Hindlimb muscle (tissue), 1 donor: Measurements from ENCODE around the gene ENO3. TPM values are rescaled to one million over a fixed set of nuclear protein-coding genes. Genes with fewer than 3 reads are reported as not detected.

Source experiments
- DNase-seq: peaks from one replicate; pipeline ENCODE4 v3.0.0-alpha.2; 2013
- polyA plus RNA-seq: library from polyadenylated mRNA; unstranded; fragments of 120-200 nt; gene quantifications from one replicate; pipeline ENCODE4 v1.2.1, GENCODE V29; 2013; ENCODE audit not compliant: insufficient read length

The ENO3 gene
- polyA plus RNA-seq, 1 donor = 2,174 TPM

DNA sequence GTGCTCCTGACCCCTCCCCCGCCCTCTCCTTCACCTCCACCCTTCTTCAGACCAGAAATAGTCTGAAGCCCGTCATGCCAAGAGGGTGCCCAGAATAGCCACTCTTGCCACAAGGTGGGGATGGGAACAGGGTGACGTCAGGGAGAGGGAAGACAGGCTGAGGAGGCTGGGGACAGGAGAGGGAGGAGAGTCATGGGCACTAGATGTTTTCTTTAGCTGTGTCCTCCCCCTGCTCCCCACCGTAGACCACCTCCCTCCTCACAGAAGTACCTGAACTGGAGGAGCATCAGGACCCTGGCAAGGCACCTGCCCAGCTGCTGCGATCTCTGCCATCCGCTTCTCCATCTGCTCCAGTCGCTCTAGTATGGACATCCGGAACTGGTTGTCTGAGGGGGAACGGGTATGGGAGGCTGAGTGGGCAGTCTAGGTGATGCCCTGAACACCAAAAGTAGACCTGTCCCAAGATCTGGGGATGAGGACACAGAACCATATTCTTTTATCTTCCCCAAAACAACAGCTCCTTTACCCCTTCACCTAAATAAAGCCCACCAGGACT is 23.3 kb downstream of the ENO3 start:
- no peak for DNase-seq

DNA sequence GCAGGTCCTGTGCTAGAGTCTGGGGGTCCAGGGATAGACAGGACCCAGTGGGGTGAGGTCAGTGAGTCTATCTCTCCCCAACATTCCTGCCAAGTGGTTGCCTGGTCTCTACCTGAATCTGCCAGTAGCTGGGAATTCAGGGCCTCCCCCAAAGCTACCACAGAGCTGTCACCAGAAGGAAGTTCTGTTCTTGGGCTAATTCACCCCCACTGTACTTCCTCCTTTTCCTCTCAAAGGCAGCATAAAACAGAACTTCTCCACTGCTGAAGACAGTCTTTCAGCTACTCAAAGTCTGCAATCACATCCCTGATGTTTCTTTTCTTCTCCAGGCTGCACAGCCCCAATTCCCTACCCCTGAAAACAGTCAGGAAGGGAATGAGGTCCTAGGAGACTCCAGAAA is 27.8 kb downstream of the ENO3 start:
- DNase-seq = no peak

DNA sequence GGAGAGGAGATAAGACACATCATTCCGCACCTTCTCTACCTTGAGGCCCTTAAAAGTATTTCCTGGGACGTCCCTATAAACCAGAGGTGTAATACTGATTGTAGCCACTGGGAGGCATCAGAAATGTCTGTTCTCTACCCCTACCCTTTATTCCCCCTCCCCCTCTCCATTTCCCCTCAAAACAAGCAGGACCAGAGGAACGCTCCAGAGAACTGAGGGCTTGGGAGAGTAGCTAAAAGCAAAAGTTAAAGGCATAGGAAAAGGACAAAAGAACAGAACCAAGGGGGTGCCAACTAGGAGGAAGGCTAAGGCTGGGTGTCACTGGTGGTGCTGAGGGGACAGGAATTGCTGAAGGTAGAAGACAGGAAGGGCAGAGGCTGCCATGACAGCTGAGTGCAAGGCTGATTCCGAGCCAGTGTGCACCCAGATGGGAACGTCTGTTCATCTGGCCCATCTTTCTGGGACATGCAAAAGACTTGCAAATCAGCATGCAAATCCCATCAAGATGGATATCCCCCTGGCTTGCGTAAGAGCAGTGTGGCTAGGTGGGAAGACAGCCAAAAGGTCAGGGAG is 29.8 kb downstream of the ENO3 start:
- peak; percentile 62 for DNase-seq

DNA sequence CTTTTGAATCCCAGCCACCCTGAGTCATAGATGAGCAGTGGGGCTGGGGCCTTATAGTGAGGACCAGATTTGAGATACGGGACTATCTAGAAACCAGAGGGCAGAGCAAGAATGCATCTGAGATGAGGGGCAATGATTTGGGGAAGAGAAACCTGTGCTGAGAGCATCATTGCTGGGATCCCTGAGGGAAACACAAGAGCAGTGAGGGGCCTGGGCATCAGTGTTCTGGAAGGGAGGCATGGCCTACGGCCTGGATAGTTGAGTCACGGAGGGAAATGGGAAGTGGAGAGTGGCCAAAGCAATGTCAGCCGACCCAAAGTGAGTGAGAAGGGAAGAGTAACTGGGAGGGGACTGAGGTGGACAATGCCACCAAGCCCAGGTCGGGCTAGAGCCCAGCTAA is 31.4 kb downstream of the ENO3 start:
- DNase-seq = no peak

DNA sequence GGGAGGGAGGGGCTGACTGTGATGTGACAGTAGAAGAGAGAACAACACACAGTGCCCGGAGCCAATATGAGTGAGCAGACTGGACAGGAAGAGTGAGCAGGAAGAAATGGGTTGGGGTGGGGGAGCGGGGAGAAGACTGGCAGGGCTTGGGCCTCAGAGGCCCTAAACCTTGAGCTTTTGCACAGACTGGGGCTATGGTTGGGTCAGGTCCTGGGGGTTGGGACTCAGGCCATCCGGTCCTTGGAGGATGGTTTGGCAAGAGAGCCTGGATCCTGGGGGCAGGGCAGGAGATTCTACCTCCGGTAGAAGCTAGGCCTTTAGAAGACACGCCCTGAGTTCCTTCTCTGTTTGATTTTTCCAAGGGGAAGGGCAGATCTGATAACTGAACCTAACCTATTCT is 35.5 kb downstream of the ENO3 start:
- no peak for DNase-seq

DNA sequence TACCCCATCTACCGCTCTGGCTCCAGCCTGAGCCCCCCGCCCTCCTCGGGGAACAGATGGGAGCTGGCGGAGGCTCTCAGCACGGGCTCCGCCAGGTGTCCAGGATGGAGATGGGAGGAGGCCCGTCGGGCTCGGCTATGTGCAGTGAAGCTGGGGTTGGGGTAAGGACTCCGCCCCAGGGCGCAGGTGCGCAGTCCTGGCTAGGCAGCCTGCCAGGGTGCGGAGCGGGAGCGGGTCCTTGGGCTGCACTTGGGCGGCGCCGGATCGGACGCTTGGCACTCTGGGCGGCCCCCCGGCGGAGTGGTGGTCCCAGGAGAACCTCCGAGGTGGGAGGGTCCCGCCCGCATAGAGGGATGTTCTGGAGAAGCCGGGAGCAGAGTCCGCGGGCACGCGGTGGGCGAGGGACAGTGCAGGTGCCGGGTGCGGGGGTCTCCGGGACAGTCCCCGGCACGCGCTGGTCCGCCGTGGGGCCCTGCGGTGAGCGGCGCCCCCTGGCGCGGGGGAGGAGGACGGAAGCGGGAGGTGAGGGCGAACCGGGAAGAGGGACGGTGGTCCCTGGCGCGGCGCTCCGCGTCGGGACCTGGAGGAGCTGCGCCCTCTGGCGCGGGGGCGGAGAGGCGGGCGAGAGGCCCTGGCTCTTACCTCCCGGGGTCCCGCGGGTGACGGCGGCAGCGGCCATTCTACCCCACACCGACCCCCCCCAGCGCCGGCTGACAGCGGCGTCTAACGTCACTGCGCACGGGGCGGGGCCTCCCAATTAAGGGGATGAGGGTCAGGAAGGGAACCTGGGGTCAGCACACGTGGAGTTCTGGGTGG is 36.2 kb downstream of the ENO3 start, which contains the start of gene CAMTA2:
TSS of gene CAMTA2 (minus strand) at position 725 of the 816 bp plus-strand sequence. CDS start 1,453 bp downstream, outside the sequence.
- DNase-seq = peak; percentile 85

DNA sequence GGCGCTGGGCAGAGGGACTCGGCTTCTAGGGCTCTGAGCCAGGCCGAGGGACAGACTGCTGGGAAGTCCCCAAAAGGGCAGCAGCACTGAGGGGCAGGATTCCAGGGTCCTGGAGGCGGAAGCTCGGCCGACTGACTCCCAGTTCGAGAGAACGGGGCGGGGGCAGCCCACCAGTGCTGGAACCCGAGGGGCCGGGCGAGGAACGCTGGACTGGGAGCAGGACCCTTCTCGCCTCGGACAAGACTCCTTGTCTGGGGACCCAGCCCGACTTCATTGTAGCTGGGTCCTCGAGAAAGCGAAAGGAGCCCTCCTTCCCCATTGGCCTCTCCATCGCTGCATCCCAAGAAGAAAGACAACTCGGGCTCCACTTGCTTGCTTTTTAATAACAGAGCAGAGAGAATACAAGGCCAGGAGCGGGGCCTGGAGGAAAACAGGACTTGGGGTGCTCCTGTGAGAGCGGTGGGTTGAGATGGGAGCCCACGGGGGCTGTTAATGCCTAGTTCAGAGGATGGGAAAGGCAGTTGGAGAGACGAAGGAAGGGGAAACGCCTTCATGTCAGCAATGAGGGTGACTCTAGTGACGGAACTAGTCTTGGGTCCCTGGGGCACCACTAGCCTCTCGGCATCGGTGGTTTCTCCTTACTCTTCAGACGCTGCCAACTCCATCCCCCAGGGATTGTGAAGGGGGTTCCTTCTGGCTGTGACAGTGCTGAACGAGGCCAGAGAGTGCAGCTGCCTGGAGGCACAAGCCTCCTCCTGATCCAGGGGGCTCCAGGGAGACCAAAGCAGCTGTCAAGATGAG is 37.0 kb downstream of the ENO3 start:
- DNase-seq = no peak

DNA sequence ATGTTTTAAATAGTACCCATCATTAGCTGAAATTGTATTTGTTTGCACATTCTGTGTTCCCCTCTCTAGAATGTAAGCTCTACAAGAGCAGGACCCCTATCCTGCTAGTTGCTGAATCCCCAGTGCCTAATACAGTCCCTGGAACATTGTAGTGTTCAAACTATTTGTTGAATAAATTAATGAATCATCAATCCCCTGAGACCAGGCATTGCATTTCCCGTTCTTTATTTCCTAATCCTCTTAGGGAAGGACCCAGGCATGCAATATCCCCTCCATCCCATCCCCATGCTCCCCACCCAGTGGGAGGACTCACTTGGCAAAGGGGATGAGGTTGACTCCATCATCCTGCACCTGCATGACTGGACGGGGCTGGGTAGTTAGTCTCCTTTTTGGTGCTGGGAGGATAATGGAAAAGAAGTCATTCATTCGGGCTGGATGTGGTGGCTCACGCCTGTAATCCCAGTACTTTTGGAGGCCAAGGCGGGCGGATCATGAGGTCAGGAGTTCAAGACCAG is 43.2 kb downstream of the ENO3 start:
- no peak for DNase-seq

DNA sequence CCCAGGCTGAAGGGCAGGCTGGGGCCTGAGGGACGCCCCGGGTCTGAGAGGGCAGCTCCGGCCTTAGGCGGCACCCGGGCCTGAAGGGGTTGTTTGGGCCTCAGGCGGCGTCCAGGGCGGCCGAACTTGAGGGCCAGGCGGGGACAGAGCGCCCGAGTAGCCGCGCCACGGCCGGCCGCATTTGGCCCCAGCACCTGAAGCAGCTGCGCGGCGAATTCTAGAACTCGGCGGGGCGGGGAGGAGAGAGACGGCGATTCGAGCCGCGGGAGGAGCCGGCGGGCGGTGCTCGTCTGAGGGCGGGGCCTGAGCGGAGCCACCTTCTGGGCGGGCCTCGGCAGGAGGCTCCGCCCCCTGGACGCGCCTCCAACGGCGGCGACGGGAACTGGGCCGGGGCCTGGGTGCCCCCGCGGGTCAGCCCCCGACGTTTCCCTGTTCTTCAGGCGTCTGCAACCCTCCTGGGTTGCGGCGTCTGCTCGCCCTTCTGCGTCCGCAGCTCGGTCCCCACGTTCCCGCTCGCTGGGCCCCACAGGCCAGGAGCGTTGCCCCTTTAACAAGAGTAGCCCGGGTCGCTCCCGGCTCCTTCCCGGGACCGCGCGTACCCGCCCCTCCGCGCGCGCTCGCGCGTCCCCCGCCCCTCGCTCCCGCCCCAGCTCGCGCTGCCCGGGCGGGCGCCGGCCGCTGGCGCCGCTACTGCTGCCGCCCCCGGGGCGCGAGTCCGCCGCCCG is 46.5 kb downstream of the ENO3 start, which contains the start of the genes INCA1 and KIF1C:
TSS of gene INCA1 (minus strand) at position 221 of the 725 bp plus-strand sequence. CDS start 3,085 bp downstream, outside the sequence.
TSS of gene KIF1C (plus strand) at position 649 of the 725 bp plus-strand sequence. CDS start 2,297 bp downstream, outside the sequence.
- peak; percentile 93 for DNase-seq

DNA sequence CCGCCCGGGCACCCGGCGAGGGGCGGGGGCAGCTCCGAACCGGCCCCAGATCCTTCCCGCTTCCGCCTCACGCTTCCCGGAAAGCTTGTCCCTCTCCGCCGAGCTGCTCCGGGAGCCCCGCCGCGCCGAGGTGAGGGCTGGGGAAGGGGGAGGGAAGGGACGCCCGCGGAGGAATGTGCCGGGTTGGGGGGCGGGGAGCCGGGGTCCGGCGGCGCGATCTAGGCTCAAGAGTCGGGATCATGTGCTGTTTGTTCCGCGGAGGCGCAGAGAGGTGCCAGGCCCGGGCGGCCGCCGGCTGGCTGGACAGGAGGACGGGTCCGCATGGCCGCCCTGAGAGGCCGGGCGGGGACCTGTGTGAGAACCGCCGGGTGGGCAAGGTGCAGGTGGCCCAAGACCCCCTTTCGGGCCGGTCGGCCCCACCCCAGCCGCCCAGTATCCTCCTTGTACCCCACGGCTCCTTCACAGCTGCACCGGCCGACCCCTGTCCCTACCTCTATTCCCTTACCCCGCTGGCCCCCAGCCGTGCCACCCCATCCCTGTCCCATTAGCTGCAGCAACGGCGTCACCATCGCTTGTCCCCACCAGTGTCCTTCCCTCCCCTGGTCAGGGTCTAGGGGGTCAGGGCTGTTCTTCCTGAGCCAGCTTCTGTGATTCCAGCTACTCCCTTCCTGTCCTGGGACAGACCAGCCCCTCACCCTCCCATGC is 47.3 kb downstream of the ENO3 start:
- no peak for DNase-seq

DNA sequence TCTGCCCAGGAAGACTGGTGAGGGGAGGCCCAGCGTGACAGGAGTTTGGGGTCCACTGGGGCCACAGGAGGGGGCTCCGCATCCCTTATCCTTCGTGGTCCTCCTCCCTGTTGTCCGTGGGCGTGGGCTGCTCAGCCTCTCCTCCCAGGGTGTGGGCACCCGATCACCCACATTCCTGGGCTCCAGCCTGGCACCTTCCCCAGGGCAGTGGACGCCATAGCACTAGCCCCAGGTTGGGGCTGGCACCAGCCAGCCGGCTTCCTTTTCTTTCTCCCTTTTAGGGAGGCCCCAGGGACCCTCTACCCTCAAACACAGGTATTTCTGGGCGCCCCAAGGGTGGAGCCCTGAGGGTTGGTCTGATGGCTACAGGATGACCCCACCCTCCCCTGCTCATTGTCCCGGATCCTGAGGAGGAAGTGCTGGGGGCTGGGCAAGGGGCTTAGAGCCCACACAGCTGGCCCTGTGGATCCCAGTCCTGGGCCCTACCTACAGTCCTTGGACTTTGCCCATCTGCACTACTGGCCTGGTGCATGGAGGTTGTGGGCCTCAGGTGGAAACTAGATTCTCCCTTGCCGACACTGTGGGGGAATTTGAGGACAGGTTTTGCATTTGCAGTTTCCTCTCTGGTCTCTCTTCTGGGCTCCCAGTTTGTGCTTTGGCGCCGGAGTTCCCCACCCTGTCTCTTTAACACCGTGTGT is 48.0 kb downstream of the ENO3 start:
- no peak for DNase-seq

DNA sequence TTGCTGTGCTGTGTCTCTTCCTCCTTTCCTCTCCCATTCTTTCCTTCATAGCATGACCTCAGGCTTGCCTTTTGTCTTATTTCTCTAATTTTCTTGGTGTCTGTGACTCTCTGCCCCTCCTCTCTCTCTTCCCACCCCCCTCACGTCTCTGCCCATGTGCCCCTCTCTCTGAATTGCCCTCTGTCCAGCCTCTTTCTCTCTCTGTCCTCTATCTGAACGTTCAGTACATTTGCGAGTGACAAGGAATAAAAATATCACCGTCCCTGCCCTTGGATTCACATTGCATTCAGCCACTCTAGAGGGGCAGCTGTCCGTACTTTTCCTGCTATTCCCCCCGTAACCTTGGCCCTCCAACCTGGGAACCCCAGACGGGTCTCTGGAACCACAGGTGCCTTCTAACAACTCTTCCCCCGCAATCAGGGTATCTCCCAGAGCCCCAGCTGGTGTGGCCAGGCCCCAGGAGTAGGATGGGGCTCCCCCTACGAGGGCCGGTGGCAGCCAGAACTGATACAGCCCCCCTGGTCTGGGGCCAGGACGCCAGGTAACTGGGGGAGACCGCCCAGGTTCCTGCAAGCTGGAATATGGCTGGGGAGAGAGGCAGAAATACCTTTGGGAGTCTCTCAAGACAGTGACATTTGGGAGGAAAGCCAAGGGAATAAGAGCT is 48.6 kb downstream of the ENO3 start:
- DNase-seq = no peak

DNA sequence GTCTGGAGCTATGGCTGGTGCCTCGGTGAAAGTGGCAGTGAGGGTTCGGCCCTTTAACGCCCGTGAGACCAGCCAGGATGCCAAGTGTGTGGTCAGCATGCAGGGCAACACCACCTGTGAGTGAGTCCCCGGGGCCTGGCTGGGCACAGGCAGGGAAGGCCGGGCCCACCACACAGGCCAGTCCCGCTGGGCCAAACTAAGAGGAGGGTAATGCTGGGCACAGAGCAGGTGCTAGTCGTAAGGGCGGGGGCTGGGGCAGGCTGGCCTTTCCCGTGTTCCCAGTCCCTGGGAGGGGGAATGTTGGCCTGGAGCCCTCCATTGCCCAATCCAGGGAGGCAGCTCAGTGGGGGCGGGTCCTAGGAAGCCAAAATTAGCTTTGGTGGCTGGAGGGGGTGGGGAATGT is 49.3 kb downstream of the ENO3 start:
- DNase-seq = no peak

DNA sequence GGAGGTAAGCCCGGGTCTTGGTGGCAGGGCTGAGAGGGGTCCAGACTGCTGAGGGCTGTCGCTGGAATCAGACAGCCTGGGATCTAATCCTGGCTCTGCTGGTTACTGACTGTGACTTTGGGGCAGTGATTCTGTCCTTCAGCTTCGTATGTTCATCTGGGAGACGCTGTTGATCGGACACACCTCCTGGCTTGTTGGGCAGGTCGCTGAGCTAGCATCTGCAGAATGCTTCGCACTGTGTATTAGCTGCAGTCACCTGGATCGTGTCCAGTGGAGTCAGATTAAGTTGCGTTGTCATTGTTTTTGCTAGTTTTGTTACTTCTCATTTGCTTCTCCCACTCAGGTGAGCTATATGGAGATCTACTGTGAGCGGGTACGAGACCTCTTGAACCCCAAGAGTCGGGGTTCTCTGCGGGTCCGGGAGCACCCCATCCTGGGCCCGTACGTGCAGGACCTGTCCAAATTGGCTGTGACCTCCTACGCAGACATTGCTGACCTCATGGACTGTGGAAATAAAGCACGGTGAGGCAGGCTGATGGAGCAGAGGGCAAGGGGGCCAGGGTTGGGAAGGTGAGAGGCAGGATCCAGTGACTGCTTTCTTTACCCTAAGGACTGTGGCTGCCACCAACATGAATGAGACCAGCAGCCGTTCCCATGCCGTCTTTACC is 51.3 kb downstream of the ENO3 start:
- no peak for DNase-seq

DNA sequence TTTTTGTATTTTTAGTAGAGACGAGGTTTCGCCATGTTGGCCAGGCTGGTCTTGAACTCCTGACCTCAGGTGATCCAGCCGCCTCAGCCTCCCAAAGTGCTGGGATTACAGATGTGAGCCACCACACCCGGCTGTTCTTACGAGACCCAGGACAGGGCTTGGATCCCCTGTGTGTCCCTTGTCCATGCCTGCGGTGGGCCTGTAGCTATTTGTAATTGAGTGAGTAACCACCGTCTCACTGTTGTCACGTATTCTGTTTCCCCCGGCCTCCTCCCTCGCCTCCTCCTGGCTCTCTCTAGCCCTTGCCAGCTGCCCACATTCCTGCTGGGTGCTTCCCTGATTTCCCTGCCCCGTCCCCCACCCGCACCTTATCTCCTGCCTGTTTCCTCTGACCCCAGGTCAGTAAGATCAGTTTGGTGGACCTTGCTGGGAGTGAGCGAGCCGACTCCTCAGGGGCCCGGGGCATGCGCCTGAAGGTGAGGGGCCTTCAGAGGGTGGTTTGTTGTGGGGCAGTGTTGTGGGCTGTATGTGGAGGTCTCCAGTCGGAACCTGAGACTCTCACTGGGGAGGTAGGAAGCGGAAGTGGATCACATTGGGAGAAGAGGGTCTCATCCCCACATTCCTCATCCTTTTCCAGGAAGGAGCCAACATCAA is 52.4 kb downstream of the ENO3 start:
- DNase-seq = no peak
